ENCODE data around the gene KRTAP10-9.

The KRTAP10-9 gene

GRCh38 chr21:44582055-44582454 lies 44.8 kb upstream of the KRTAP10-9 start:
- DNase-seq (ENCODE audit: low spot score) = no peak
- in situ Hi-C loops (cut with MboI; ENCODE audit: low sequenced_read_pairs, unreplicated experiment) = no loop called here
- TF ChIP-seq, protein P1, sequence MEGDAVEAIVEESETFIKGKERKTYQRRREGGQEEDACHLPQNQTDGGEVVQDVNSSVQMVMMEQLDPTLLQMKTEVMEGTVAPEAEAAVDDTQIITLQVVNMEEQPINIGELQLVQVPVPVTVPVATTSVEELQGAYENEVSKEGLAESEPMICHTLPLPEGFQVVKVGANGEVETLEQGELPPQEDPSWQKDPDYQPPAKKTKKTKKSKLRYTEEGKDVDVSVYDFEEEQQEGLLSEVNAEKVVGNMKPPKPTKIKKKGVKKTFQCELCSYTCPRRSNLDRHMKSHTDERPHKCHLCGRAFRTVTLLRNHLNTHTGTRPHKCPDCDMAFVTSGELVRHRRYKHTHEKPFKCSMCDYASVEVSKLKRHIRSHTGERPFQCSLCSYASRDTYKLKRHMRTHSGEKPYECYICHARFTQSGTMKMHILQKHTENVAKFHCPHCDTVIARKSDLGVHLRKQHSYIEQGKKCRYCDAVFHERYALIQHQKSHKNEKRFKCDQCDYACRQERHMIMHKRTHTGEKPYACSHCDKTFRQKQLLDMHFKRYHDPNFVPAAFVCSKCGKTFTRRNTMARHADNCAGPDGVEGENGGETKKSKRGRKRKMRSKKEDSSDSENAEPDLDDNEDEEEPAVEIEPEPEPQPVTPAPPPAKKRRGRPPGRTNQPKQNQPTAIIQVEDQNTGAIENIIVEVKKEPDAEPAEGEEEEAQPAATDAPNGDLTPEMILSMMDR (IDR thresholded peaks at IDR 0.05; ENCODE audit: borderline replicate concordance, control extremely low read depth, extremely low read depth, insufficient read depth, missing control alignments) = no peak

DNA sequence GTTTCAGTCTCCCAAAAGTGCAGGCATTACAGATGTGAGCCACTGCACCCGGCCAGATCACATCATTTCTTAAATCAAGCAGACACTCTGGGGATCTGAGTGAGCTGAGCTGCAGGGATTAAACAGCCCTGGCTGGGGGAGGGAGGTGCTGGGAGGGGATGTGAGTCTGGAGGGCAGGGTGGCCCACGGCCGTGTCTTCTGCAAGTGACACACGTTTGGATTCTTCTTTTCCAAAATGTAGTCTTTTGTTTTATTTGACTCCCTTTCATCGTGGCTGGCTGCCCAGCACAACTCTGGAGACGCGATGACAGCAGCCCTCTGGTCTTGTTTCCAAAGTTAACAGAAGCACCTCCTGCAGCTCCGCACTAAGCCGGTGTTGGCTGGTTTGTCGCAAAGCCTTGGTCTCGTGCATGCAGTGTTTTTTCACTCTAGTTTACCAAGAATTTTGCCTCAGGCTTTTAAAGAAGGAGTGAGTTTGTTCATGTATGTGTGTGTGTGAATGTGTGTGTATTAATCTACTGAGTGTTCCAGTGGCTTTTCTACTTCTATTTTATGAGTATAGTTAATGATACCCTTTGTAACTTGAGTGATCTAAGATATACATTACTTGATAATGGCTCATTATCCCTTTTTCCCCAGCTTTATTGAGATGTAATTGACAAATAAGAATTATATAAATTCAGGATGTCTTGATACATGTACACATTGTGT lies 43.6 kb upstream of the KRTAP10-9 start:
- DNase-seq (ENCODE audit: low spot score) = no peak
- in situ Hi-C loops (cut with MboI; ENCODE audit: low sequenced_read_pairs, unreplicated experiment) = no loop called here
- TF ChIP-seq, protein P1 (IDR thresholded peaks at IDR 0.05; ENCODE audit: borderline replicate concordance, control extremely low read depth, extremely low read depth, insufficient read depth, missing control alignments) = no peak

DNA sequence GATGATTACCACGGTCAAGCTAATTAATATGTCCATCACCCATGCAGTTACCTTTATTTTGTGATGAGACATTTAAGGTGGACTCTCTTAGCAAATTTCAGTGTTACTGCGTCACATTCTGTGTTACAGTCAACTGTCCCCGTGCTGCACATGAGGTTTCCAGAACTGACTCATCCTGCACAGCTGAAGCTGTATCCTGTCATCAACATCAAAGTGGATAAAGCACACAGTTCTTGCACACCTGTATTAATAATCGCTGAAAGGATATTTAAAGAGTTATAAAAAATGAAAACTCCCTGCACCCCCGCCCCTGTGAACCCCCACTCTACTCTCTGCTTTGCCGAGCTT lies 43.1 kb upstream of the KRTAP10-9 start:
- TF ChIP-seq, protein P1 (IDR thresholded peaks at IDR 0.05; ENCODE audit: borderline replicate concordance, control extremely low read depth, extremely low read depth, insufficient read depth, missing control alignments) = no peak
- in situ Hi-C loops (cut with MboI; ENCODE audit: low sequenced_read_pairs, unreplicated experiment) = no loop called here
- no peak for DNase-seq (ENCODE audit: low spot score)

- TF ChIP-seq, protein P1 (IDR thresholded peaks at IDR 0.05; ENCODE audit: borderline replicate concordance, control extremely low read depth, extremely low read depth, insufficient read depth, missing control alignments) = no peak
- in situ Hi-C loops (cut with MboI; ENCODE audit: low sequenced_read_pairs, unreplicated experiment) = no loop called here
- no peak for DNase-seq (ENCODE audit: low spot score)
These were observed 41.0 kb upstream of the KRTAP10-9 start for GRCh38 chr21:44585892-44586291.

GRCh38 chr21:44589094-44589493 lies 37.8 kb upstream of the KRTAP10-9 start:
- in situ Hi-C loops (cut with MboI; ENCODE audit: low sequenced_read_pairs, unreplicated experiment) = no loop called here
- TF ChIP-seq, protein P1 (IDR thresholded peaks at IDR 0.05; ENCODE audit: borderline replicate concordance, control extremely low read depth, extremely low read depth, insufficient read depth, missing control alignments) = no peak
- DNase-seq (ENCODE audit: low spot score) = no peak

DNA sequence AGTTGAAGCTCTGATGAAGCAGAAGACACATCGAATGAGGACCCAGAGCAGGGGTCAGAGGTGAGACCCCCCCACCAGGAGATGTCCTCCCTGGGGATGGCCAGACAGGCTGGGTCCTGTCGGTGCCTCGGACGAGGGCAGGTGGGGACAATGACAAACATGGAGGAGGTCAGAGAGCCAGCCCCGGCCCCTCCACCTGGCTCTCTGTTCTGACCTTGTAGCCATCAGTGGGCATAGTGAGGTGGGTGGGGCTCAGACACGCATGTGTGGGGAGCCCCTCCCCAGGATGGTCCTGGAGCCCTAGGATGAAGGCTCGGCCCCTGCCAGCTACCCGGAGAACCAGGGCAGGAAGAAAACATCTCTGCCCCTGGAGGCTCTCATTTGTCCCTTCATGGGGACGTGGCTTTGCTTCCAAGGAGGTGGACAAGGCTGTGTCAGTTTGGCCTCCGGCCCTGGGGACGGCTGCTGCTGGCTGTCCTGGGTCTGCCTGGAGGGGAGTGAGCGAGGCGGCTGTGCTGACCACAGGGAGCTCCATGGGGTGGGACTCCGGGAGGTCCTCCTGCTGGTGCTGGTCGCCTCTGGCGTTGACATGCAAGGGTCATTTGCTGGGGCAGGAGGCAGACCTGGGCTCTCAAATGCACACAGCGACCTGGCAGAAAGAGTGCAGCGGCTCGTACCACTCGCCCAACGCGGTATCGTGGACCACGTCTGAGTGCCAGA lies 37.1 kb upstream of the KRTAP10-9 start:
- in situ Hi-C loops (cut with MboI; ENCODE audit: low sequenced_read_pairs, unreplicated experiment) = no loop called here

More for the DNA sequence above, 37.1 kb upstream of the KRTAP10-9 start:
- TF ChIP-seq, protein P1 (IDR thresholded peaks at IDR 0.05; ENCODE audit: borderline replicate concordance, control extremely low read depth, extremely low read depth, insufficient read depth, missing control alignments) = no peak
- DNase-seq (ENCODE audit: low spot score) = no peak
